CD4-positive, alpha-beta memory T cell (primary cell): ENCODE measurements around the gene CRYL1. TPM values are rescaled to one million over a fixed set of nuclear protein-coding genes. Genes with fewer than 3 reads are reported as not detected.

ENCODE experiments used
- CTCF ChIA-PET: fragments of 350-600 bp; sonication (Branson Sonifier 250); formaldehyde crosslinking; loops from one replicate; lab custom pipeline; 2021; ENCODE audit warnings: inconsistent platforms; ENCODE audit not compliant: partially characterized antibody; lab: Charles Lee
- POLR2A ChIA-PET: fragments of 350-600 bp; sonication (Branson Sonifier 250); formaldehyde crosslinking; loops from one replicate; lab custom pipeline; 2021; ENCODE audit not compliant: partially characterized antibody; lab: Charles Lee
- DNase-seq, 5 donors: peaks; one replicate each; pipeline versions ENCODE4 v3.0.0 to v3.0.0-alpha.2; 2020 to 2022; ENCODE audit warnings: mixed read lengths in 1 of 5
- H3K27ac ChIP-seq: one replicate; pipeline ENCODE4 v1.7.0; 2013; ENCODE audit warnings: low read depth, low read length
- H3K27me3 ChIP-seq: 2 replicates; pipeline ENCODE4 v1.7.0; 2013; ENCODE audit warnings: mild to moderate bottlenecking, low read length, moderate library complexity; ENCODE audit not compliant: insufficient read depth
- H3K36me3 ChIP-seq: 2 replicates; pipeline ENCODE4 v1.7.0; 2013; ENCODE audit warnings: mild to moderate bottlenecking, low read length, moderate library complexity; ENCODE audit not compliant: insufficient read depth
- H3K4me1 ChIP-seq: 2 replicates; pipeline ENCODE4 v1.7.0; 2013; ENCODE audit warnings: mild to moderate bottlenecking, low read length, moderate library complexity; ENCODE audit not compliant: insufficient read depth
- H3K4me3 ChIP-seq, 2 donors: one replicate each; pipeline ENCODE4 v1.7.0; 2013; ENCODE audit warnings: low read length in 2 of 2, mild to moderate bottlenecking in 1 of 2
- H3K9me3 ChIP-seq, 2 donors: one replicate each; pipeline ENCODE4 v1.7.0; 2013; ENCODE audit warnings: low read length in 2 of 2, control low read depth in 1 of 2; ENCODE audit not compliant: control insufficient read depth in 1 of 2
- H3K27ac Mint-ChIP-seq, 7 donors: one replicate each; pipeline ENCODE4 v1.8.0; 2020 to 2021; ENCODE audit warnings: mixed read lengths in 7 of 7, mild to moderate bottlenecking in 6 of 7, inconsistent platforms in 3 of 7, moderate library complexity in 3 of 7
- H3K27me3 Mint-ChIP-seq, 2 donors: one replicate each; pipeline ENCODE4 v1.8.0; 2020 to 2021; ENCODE audit warnings: mixed read lengths in 2 of 2
- H3K36me3 Mint-ChIP-seq, 2 donors: one replicate each; pipeline ENCODE4 v1.8.0; 2020 to 2021; ENCODE audit warnings: mixed read lengths in 2 of 2, inconsistent platforms in 1 of 2, mild to moderate bottlenecking in 1 of 2
- H3K4me1 Mint-ChIP-seq, 4 donors: one replicate each; pipeline ENCODE4 v1.8.0; 2020 to 2021; ENCODE audit warnings: mixed read lengths in 4 of 4, mild to moderate bottlenecking in 1 of 4
- H3K4me3 Mint-ChIP-seq, 8 donors: one replicate each; pipeline ENCODE4 v1.8.0; 2020 to 2021; ENCODE audit warnings: mixed read lengths in 8 of 8, mild to moderate bottlenecking in 7 of 8, moderate library complexity in 6 of 8, inconsistent platforms in 3 of 8
- H3K9me3 Mint-ChIP-seq, 8 donors: one replicate each; pipeline ENCODE4 v1.8.0; 2020 to 2021; ENCODE audit warnings: mixed read lengths in 8 of 8, mild to moderate bottlenecking in 5 of 8, inconsistent platforms in 3 of 8, moderate library complexity in 1 of 8
- intact Hi-C: fragments of 100-400 bp; cut with micrococcal nuclease; formaldehyde crosslinking; loops from one replicate; pipeline ENCODE4 v1.15.1; 2023
- polyA plus RNA-seq, 2 donors: library from polyadenylated mRNA; unstranded; fragments of 300-500 nt; fragmentation: Illumina TruSeq; gene quantifications; one replicate each; pipeline ENCODE4 v1.2.3, GENCODE V29; 2021
- total RNA-seq, 2 experiments: library from RNA; stranded (reverse); gene quantifications; one replicate each; pipeline ENCODE4 v1.2.3, GENCODE V29; 2021

CRYL1 gene
- total and polyA plus RNA-seq, 4 experiments from 2014 or later: 18.1 to 59.1 (median 31.1) TPM

- no peak for DNase-seq
- Mint-ChIP-seq H3K4me1 (peaks cover 0 to 4% (median under 1%) of the 10 kb centered on the region in 4 donors), H3K27me3 (no peaks in the 10 kb centered on the region), H3K27ac (no peak overlapping the region), H3K9me3 (no peaks in the 10 kb centered on the region), H3K36me3 (peaks cover 26 to 33% of the 10 kb centered on the region in 2 donors), H3K4me3 (no peak overlapping the region)
- Histone ChIP-seq H3K4me3 (no peak overlapping the region), H3K27ac (no peak overlapping the region), H3K36me3 (peaks cover 7% of the 10 kb centered on the region), H3K9me3 (no peaks in the 10 kb centered on the region), H3K4me1 (no peaks in the 10 kb centered on the region), H3K27me3 (no peaks in the 10 kb centered on the region)
- ChIA-PET CTCF (interaction anchor here (1.0 kb wide), 1 partner anchor 20 kb away, joined by 3 read pairs; no protein-coding TSS in a partner anchor), POLR2A (no interaction called here)
- intact Hi-C loops: no loop called here
These were observed 12.1 kb downstream of the CRYL1 start for GRCh38 chr13:20513466-20513995.

DNA sequence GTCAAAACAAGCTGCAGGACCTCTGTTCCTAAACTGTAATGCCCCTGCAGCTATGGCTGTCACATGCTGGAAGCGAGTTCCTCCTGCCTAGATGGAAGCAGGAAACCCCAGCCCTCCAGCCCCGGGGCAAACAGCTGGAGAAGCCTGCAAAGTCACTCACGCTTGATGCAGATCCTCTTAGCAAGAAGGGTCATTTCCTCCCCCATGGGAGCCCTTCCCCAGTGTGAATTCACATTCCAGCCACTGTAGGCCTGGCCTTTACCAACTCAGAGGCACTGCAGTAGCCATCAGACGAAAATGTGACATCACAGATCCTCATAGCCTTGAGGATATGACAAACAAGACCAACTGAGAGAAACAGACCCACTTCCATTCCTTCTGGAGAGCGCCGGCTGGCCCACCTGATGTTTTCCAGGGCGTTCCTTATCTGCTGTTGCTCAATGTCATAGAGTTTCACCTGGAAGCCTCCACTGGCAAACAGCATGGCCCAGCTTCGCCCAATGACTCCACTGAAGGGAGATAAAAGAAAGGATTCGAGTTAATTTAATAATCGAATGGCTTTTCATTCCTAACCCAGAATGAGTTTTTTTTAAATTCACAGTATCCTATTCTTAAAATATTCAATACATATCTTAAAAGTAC, 13.5 kb downstream of the CRYL1 start:
- no peak overlapping the region for H3K4me3 ChIP-seq
- Mint-ChIP-seq H3K9me3 (no peaks in the 10 kb centered on the region), H3K27ac (no peak overlapping the region), H3K4me3 (no peak overlapping the region), H3K4me1 (peaks cover 0 to 2% (median 0%) of the 10 kb centered on the region in 4 donors), H3K36me3 (peaks cover 23 to 35% of the 10 kb centered on the region in 2 donors), H3K27me3 (no peaks in the 10 kb centered on the region)
- CTCF ChIA-PET: no interaction called here
- DNase-seq: no peak
- no peak overlapping the region for H3K27ac ChIP-seq
- no peaks in the 10 kb centered on the region for H3K9me3 ChIP-seq
- intact Hi-C loops: no loop called here
- H3K4me1 ChIP-seq: no peaks in the 10 kb centered on the region
- H3K36me3 ChIP-seq: peaks cover 7% of the 10 kb centered on the region
- no peaks in the 10 kb centered on the region for H3K27me3 ChIP-seq
- POLR2A ChIA-PET: no interaction called here

- H3K27me3 Mint-ChIP-seq: no peaks in the 10 kb centered on the region
- H3K4me3 Mint-ChIP-seq: no peak overlapping the region
- Histone ChIP-seq H3K27ac (no peak overlapping the region), H3K9me3 (no peaks in the 10 kb centered on the region), H3K4me3 (no peak overlapping the region), H3K36me3 (no peaks in the 10 kb centered on the region), H3K4me1 (no peaks in the 10 kb centered on the region), H3K27me3 (no peaks in the 10 kb centered on the region)
- H3K9me3 Mint-ChIP-seq: no peaks in the 10 kb centered on the region
- ChIA-PET POLR2A (no interaction called here), CTCF (interaction anchor here (1.5 to 4.1 kb wide), 2 partner anchors 11 to 322 kb away, joined by 4 to 21 read pairs; no protein-coding TSS in a partner anchor)
- DNase-seq: no peak
- H3K36me3 Mint-ChIP-seq: peaks cover 31 to 42% of the 10 kb centered on the region in 2 donors
- intact Hi-C loops: no loop called here
- no peaks in the 10 kb centered on the region for H3K4me1 Mint-ChIP-seq
- H3K27ac Mint-ChIP-seq: peak overlapping the region in 1 of 7 donors; percentile 51
These were observed 19.0 kb downstream of the CRYL1 start for GRCh38 chr13:20506696-20507095.

DNA sequence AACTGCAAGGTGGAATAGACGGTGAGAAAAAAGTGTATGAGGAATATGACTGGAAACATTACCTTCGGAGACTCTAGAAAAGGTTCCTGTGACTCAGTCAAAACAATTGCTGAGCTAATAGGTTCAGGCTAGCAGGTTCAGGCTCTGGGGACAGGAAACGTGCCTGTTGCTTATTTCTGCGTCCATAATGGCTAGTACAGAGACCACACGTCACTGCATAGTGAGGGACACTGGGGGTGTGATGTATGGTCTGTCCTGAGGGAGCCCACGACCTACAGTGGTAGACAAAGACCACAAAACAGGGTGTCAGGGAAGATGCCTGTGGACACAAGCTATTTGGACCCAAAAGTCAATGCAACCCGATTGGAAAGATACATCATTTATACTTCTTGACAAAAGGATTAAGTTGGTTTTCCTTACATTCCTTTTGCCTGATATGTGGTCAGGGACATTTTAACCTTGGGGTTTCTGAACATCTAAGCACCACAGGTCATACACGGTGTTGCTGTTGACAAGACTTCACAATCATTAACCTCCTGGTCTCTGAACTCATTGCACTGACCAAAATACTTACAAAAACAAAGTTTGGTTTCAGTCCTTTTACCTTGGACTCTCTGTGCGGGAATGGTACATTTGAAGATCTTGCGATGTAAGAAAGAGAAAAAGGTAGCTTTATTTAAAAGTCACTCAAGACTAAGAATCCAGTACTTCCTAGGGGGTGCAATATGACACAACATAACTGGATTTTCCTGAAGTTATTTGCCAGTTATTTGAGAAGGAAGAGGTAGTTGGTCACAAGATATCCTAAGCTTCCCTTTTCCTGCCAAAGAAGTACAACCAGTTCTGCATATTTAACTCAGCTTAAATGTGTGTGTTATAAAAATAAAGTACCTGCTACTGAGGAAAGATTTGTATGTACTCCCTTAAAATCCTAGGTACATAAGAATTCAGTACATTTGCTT, 20.0 kb downstream of the CRYL1 start:
- ChIA-PET POLR2A (no interaction called here), CTCF (interaction anchor here (1.5 to 4.1 kb wide), 2 partner anchors 10 to 323 kb away, joined by 4 to 21 read pairs; no protein-coding TSS in a partner anchor)
- peaks cover 0 to 2% (median 0%) of the 10 kb centered on the region in 8 donors for H3K9me3 Mint-ChIP-seq
- H3K4me1 Mint-ChIP-seq: no peaks in the 10 kb centered on the region
- no peak overlapping the region for H3K27ac ChIP-seq
- intact Hi-C loops: no loop called here
- H3K36me3 Mint-ChIP-seq: peaks cover 35 to 37% of the 10 kb centered on the region in 2 donors
- no peaks in the 10 kb centered on the region for H3K27me3 ChIP-seq
- no peaks in the 10 kb centered on the region for H3K9me3 ChIP-seq
- H3K27me3 Mint-ChIP-seq: no peaks in the 10 kb centered on the region
- no peaks in the 10 kb centered on the region for H3K4me1 ChIP-seq
- no peak overlapping the region for H3K4me3 ChIP-seq
- no peak overlapping the region for H3K4me3 Mint-ChIP-seq
- no peaks in the 10 kb centered on the region for H3K36me3 ChIP-seq
- no peak for DNase-seq
- H3K27ac Mint-ChIP-seq: peak overlapping the region in 1 of 7 donors; percentile 4

GRCh38 chr13:20503088-20504083, 22.3 kb downstream of the CRYL1 start:
- Histone ChIP-seq H3K27ac (no peak overlapping the region), H3K36me3 (no peaks in the 10 kb centered on the region), H3K27me3 (no peaks in the 10 kb centered on the region), H3K4me1 (no peaks in the 10 kb centered on the region), H3K9me3 (no peaks in the 10 kb centered on the region), H3K4me3 (no peak overlapping the region)
- peaks cover 25 to 34% of the 10 kb centered on the region in 2 donors for H3K36me3 Mint-ChIP-seq
- intact Hi-C loops: no loop called here
- DNase-seq: no peak
- H3K4me3 Mint-ChIP-seq: no peak overlapping the region
- no peaks in the 10 kb centered on the region for H3K4me1 Mint-ChIP-seq
- peaks cover 0 to 3% (median 1%) of the 10 kb centered on the region in 8 donors for H3K9me3 Mint-ChIP-seq
- ChIA-PET POLR2A (no interaction called here), CTCF (interaction anchor here (4.1 kb wide), 1 partner anchor 8 kb away, joined by 21 read pairs; no protein-coding TSS in a partner anchor)
- H3K27me3 Mint-ChIP-seq: no peaks in the 10 kb centered on the region
- no peak overlapping the region for H3K27ac Mint-ChIP-seq

GRCh38 chr13:20501592-20501991, 24.1 kb downstream of the CRYL1 start:
- H3K9me3 Mint-ChIP-seq: peaks cover 0 to 3% (median 1%) of the 10 kb centered on the region in 8 donors
- CTCF ChIA-PET: no interaction called here
- Histone ChIP-seq H3K4me1 (no peaks in the 10 kb centered on the region), H3K4me3 (no peak overlapping the region), H3K27ac (no peak overlapping the region), H3K9me3 (no peaks in the 10 kb centered on the region), H3K36me3 (no peaks in the 10 kb centered on the region), H3K27me3 (no peaks in the 10 kb centered on the region)
- POLR2A ChIA-PET: no interaction called here
- intact Hi-C loops: no loop called here
- no peaks in the 10 kb centered on the region for H3K4me1 Mint-ChIP-seq
- H3K27ac Mint-ChIP-seq: peak overlapping the region in 1 of 7 donors; percentile 43
- no peak for DNase-seq
- no peak overlapping the region for H3K4me3 Mint-ChIP-seq
- H3K36me3 Mint-ChIP-seq: peaks cover 17 to 34% of the 10 kb centered on the region in 2 donors
- no peaks in the 10 kb centered on the region for H3K27me3 Mint-ChIP-seq
